ENCODE results near the gene TPD52L1.

TPD52L1 gene

DNA sequence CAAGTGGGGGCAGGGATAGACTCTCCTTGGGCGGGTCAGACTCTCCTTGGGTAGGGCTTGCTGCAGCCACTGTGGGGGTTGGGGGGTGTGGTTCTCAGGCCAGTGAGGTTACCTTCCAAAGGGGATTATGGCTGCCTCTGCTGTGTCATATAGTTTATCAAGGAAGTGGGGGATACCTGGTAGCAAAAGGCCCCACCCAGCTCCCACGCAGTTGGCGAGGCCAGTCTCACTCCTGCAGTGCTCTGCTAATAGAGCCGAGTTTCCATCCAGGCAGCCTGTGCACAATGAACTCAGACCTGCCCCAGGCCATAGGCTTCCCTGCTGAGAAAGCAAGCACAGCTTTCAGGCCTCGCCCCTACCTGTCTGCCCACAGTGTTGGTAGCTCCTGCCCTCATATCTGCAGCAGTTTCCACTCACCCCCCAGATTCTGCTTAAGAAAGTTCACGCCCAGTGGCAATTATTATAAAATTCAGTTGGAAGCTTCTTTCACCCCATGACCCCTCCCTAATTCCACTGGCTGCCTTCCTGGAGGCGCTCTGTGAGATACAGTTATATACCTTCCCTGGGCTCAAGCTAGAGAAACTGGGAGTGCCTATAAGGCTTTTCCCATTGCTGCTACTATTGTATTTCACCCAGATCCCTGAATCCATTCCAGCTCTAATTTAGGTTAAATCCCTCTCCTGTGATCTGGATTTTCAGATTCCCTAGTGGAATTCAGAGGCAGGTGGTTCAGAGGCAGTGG lies 92.1 kb downstream of the TPD52L1 start:
- no peaks in the 10 kb centered on the region for H3K4me1 ChIP-seq (ENCODE audit: control extremely low read depth in 1 of 4, control insufficient read depth in 4 of 4, insufficient read depth in 4 of 4, low read length in 3 of 4)
- ChIA-PET POLR2A (no interaction called here), CTCF (interaction anchor here (1.1 kb wide), 1 partner anchor 753 kb away, joined by 3 read pairs; no protein-coding TSS in a partner anchor)
- 98% methylated on average over 7 of the region's 7 CpGs for WGBS (ENCODE audit: insufficient coverage)
- no peak overlapping the region for H3K4me3 ChIP-seq (ENCODE audit: control insufficient read depth in 1 of 7, extremely low read depth in 1 of 7, insufficient read depth in 4 of 7, low read depth in 2 of 7, low read length in 6 of 7)
- no peak for DNase-seq
- no peaks in the 10 kb centered on the region for H3K36me3 ChIP-seq (ENCODE audit: control insufficient read depth in 4 of 4, insufficient read depth in 4 of 4, low read length in 3 of 4)
- H3K9me3 ChIP-seq (ENCODE audit: control extremely low read depth in 1 of 5, control insufficient read depth in 4 of 5, insufficient read depth in 2 of 5, low read depth in 1 of 5, low read length in 4 of 5), result peaks cover 2 to 10% (median 4%) of the 10 kb centered on the region in 5 experiments
- H3K27me3 ChIP-seq (replicated peaks in 2 of 5; ENCODE audit: control insufficient read depth in 4 of 5, insufficient read depth in 5 of 5, low read length in 4 of 5), result no peaks in the 10 kb centered on the region
- H3K27ac ChIP-seq (ENCODE audit: insufficient read depth in 1 of 2, low read depth in 1 of 2, low read length in 2 of 2, poor library complexity in 1 of 2, severe bottlenecking in 2 of 2), result no peak overlapping the region

DNA sequence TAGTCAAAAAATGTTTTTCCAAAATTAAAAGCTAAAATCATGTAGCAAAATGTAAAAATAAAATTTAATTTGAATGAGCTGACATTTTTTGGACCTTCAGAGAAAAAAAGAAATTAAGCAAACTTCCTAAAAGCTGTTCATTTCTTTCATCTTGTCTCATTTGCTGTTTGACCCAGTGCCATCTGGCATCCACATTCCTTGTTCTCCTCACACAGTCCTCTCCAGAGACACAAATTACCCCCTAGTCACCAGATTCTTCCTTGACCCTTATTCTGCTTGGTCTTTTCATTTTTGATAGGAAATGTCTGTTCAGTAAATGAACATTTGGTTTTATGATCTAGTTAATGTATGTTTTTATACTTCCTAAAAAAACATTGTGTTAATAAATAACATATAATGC lies 93.0 kb downstream of the TPD52L1 start:
- DNase-seq, result no peak
- CTCF ChIA-PET, result no interaction called here
- Histone ChIP-seq H3K9me3 (ENCODE audit: control extremely low read depth in 1 of 5, control insufficient read depth in 4 of 5, insufficient read depth in 2 of 5, low read depth in 1 of 5, low read length in 4 of 5) (peaks cover 0 to 8% (median 4%) of the 10 kb centered on the region in 5 experiments), H3K36me3 (ENCODE audit: control insufficient read depth in 4 of 4, insufficient read depth in 4 of 4, low read length in 3 of 4) (no peaks in the 10 kb centered on the region), H3K4me3 (ENCODE audit: control insufficient read depth in 1 of 7, extremely low read depth in 1 of 7, insufficient read depth in 4 of 7, low read depth in 2 of 7, low read length in 6 of 7) (no peak overlapping the region), H3K27ac (ENCODE audit: insufficient read depth in 1 of 2, low read depth in 1 of 2, low read length in 2 of 2, poor library complexity in 1 of 2, severe bottlenecking in 2 of 2) (no peak overlapping the region), H3K4me1 (ENCODE audit: control extremely low read depth in 1 of 4, control insufficient read depth in 4 of 4, insufficient read depth in 4 of 4, low read length in 3 of 4) (no peaks in the 10 kb centered on the region), H3K27me3 (replicated peaks in 2 of 5; ENCODE audit: control insufficient read depth in 4 of 5, insufficient read depth in 5 of 5, low read length in 4 of 5) (no peaks in the 10 kb centered on the region)
- POLR2A ChIA-PET, result no interaction called here

DNA sequence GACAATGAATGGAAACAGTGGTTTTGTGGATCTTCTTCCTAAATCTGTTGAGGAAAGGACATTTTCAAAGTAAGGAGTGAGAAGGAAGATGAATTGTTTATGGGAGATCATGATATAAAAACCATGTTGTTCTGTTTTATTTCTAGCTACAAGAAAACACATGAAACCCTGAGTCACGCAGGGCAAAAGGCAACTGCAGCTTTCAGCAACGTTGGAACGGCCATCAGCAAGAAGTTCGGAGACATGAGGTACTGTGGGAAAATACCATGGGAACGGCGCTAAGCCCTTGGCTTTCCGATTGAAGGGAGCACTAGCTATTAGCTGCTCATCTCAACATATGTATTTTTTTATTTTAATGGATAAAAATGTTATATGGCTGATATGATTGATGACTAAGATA lies 94.6 kb downstream of the TPD52L1 start:
- H3K9me3 ChIP-seq (ENCODE audit: control extremely low read depth in 1 of 5, control insufficient read depth in 4 of 5, insufficient read depth in 2 of 5, low read depth in 1 of 5, low read length in 4 of 5), result peaks cover 0 to 4% (median 0%) of the 10 kb centered on the region in 5 experiments
- 100% methylated on average over 1 of the region's 7 CpGs for whole genome bisulfite sequencing (ENCODE audit: insufficient coverage)
- no peaks in the 10 kb centered on the region for H3K36me3 ChIP-seq (ENCODE audit: control insufficient read depth in 4 of 4, insufficient read depth in 4 of 4, low read length in 3 of 4)
- H3K27me3 ChIP-seq (replicated peaks in 2 of 5; ENCODE audit: control insufficient read depth in 4 of 5, insufficient read depth in 5 of 5, low read length in 4 of 5), result no peaks in the 10 kb centered on the region
- H3K4me1 ChIP-seq (ENCODE audit: control extremely low read depth in 1 of 4, control insufficient read depth in 4 of 4, insufficient read depth in 4 of 4, low read length in 3 of 4), result no peaks in the 10 kb centered on the region
- CTCF ChIA-PET, result interaction anchor here (1.0 to 1.1 kb wide), 2 partner anchors 12 to 93 kb away, joined by 3 read pairs; no protein-coding TSS in a partner anchor
- POLR2A ChIA-PET, result no interaction called here
- H3K27ac ChIP-seq (ENCODE audit: insufficient read depth in 1 of 2, low read depth in 1 of 2, low read length in 2 of 2, poor library complexity in 1 of 2, severe bottlenecking in 2 of 2), result no peak overlapping the region
- no peak overlapping the region for H3K4me3 ChIP-seq (ENCODE audit: control insufficient read depth in 1 of 7, extremely low read depth in 1 of 7, insufficient read depth in 4 of 7, low read depth in 2 of 7, low read length in 6 of 7)
- no peak for DNase-seq

DNA sequence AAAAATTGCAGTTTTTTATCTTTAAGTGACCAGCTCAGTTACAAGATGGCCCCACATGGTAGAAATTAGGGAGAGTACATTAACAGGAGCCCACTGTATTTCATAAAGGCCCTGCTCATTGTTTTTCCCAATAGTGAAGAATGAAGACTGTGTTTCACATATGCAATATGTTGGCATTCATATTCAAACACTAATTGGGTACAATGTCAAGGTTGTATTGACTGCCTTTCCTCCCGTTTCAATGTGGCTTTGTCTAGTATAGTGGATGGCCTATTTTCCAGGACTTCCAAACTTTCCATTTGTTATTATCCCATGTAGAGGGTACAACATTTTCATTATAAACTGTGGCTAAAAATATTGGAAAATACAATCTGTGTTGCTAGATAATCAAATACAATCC lies 96.9 kb downstream of the TPD52L1 start:
- Histone ChIP-seq H3K36me3 (ENCODE audit: control insufficient read depth in 4 of 4, insufficient read depth in 4 of 4, low read length in 3 of 4) (no peaks in the 10 kb centered on the region), H3K4me3 (ENCODE audit: control insufficient read depth in 1 of 7, extremely low read depth in 1 of 7, insufficient read depth in 4 of 7, low read depth in 2 of 7, low read length in 6 of 7) (no peak overlapping the region), H3K27me3 (replicated peaks in 2 of 5; ENCODE audit: control insufficient read depth in 4 of 5, insufficient read depth in 5 of 5, low read length in 4 of 5) (no peaks in the 10 kb centered on the region), H3K9me3 (ENCODE audit: control extremely low read depth in 1 of 5, control insufficient read depth in 4 of 5, insufficient read depth in 2 of 5, low read depth in 1 of 5, low read length in 4 of 5) (no peaks in the 10 kb centered on the region), H3K4me1 (ENCODE audit: control extremely low read depth in 1 of 4, control insufficient read depth in 4 of 4, insufficient read depth in 4 of 4, low read length in 3 of 4) (no peaks in the 10 kb centered on the region), H3K27ac (ENCODE audit: insufficient read depth in 1 of 2, low read depth in 1 of 2, low read length in 2 of 2, poor library complexity in 1 of 2, severe bottlenecking in 2 of 2) (no peak overlapping the region)
- ChIA-PET CTCF (no interaction called here), POLR2A (interaction anchor here (0.5 kb wide), 1 partner anchor 1224 kb away, joined by 6 read pairs; no protein-coding TSS in a partner anchor)
- no CpG with 5 or more reads among the region's 1 CpG for WGBS (ENCODE audit: insufficient coverage)
- DNase-seq, result no peak

DNA sequence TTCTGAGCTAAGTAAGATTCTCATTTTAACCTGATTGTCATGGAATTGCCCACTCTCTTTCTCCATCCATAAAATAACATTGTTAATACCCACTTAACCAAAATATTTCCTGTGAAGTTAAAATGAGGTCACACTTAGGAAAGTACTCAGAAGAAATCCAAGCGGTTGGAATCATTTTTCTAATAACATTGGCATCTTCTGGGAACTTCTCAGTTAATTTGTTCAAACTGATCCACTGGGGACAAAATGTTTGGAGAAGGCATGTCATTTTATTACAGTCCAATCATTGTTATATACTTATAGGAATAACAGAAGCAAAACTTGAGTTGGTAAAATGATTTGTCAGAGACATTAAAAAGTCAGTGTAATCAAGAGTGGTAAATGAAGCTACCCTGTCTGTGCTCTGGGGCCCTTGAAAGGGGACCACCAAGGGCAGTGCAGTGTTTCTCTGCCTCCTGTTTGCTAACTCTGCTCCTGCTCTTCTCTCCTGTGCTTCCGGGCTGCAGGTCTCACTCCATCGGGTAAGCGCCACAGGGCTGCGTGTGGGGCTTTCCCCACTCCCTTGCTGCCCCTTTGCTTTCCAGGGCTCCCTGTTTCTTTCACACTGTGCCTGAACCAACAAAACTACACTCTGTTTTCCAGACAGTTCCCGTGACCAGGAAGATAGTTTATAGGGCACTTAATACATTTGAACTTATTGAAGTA lies 98.1 kb downstream of the TPD52L1 start:
- 93% methylated on average over 6 of the region's 6 CpGs for WGBS (ENCODE audit: insufficient coverage)
- Histone ChIP-seq H3K4me3 (ENCODE audit: control insufficient read depth in 1 of 7, extremely low read depth in 1 of 7, insufficient read depth in 4 of 7, low read depth in 2 of 7, low read length in 6 of 7) (no peak overlapping the region), H3K36me3 (ENCODE audit: control insufficient read depth in 4 of 4, insufficient read depth in 4 of 4, low read length in 3 of 4) (no peaks in the 10 kb centered on the region), H3K9me3 (ENCODE audit: control extremely low read depth in 1 of 5, control insufficient read depth in 4 of 5, insufficient read depth in 2 of 5, low read depth in 1 of 5, low read length in 4 of 5) (no peaks in the 10 kb centered on the region), H3K4me1 (ENCODE audit: control extremely low read depth in 1 of 4, control insufficient read depth in 4 of 4, insufficient read depth in 4 of 4, low read length in 3 of 4) (no peaks in the 10 kb centered on the region), H3K27me3 (replicated peaks in 2 of 5; ENCODE audit: control insufficient read depth in 4 of 5, insufficient read depth in 5 of 5, low read length in 4 of 5) (no peaks in the 10 kb centered on the region), H3K27ac (ENCODE audit: insufficient read depth in 1 of 2, low read depth in 1 of 2, low read length in 2 of 2, poor library complexity in 1 of 2, severe bottlenecking in 2 of 2) (no peak overlapping the region)
- ChIA-PET POLR2A (no interaction called here), CTCF (no interaction called here)
- DNase-seq, result no peak

DNA sequence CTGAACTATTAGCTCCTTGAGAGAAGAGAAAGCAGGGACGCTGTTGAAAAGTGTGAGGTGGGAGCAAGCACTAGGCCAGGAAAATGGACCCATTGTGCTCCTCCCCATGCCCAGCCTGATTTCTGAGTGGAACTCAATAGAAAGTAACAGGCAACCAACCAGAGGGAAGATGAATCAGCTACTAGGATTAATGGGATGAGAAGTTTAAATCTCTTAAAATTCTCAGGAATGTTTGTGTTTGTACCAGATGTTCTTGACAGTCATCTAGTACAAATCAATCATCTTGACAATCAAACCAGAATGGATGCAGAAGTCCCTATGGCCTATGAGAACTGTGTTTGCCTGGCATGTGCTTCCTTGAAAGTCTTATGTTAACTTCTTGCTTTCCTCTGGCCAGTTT lies 99.3 kb downstream of the TPD52L1 start:
- no peak overlapping the region for H3K4me3 ChIP-seq (ENCODE audit: control insufficient read depth in 1 of 7, extremely low read depth in 1 of 7, insufficient read depth in 4 of 7, low read depth in 2 of 7, low read length in 6 of 7)
- 89% methylated on average over 1 of the region's 1 CpG for WGBS (ENCODE audit: insufficient coverage)
- CTCF ChIA-PET, result no interaction called here

DNA sequence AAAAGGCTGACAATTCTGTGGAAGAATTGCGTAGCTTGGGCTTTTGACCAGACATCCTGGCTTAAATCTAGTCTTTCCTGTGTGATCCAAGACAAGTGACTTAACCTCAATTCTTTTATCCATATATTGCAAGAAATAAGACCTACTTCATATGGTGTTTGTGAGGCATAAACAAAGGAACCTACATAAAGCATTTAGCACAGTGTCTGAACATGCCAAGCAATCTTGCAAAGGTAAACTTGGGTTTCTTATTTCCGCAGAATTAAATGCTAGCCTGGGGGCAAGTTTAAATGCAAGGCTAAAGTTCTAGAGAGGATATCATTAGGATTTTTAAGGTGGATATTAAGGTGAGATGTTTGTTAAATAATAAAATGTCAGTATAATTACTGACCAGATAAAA lies 100.3 kb downstream of the TPD52L1 start:
- H3K27me3 ChIP-seq (replicated peaks in 2 of 5; ENCODE audit: control insufficient read depth in 4 of 5, insufficient read depth in 5 of 5, low read length in 4 of 5), result no peaks in the 10 kb centered on the region
- peaks cover 0 to 9% (median 0%) of the 10 kb centered on the region in 4 experiments for H3K4me1 ChIP-seq (ENCODE audit: control extremely low read depth in 1 of 4, control insufficient read depth in 4 of 4, insufficient read depth in 4 of 4, low read length in 3 of 4)
- no peaks in the 10 kb centered on the region for H3K36me3 ChIP-seq (ENCODE audit: control insufficient read depth in 4 of 4, insufficient read depth in 4 of 4, low read length in 3 of 4)
- no peaks in the 10 kb centered on the region for H3K9me3 ChIP-seq (ENCODE audit: control extremely low read depth in 1 of 5, control insufficient read depth in 4 of 5, insufficient read depth in 2 of 5, low read depth in 1 of 5, low read length in 4 of 5)
- 100% methylated on average over 2 of the region's 2 CpGs for WGBS (ENCODE audit: insufficient coverage)
- DNase-seq, result no peak
- ChIA-PET CTCF (no interaction called here), POLR2A (no interaction called here)
- H3K4me3 ChIP-seq (ENCODE audit: control insufficient read depth in 1 of 7, extremely low read depth in 1 of 7, insufficient read depth in 4 of 7, low read depth in 2 of 7, low read length in 6 of 7), result no peak overlapping the region
- no peak overlapping the region for H3K27ac ChIP-seq (ENCODE audit: insufficient read depth in 1 of 2, low read depth in 1 of 2, low read length in 2 of 2, poor library complexity in 1 of 2, severe bottlenecking in 2 of 2)

More for the DNA sequence above, 99.3 kb downstream of the TPD52L1 start:
- Histone ChIP-seq H3K4me1 (ENCODE audit: control extremely low read depth in 1 of 4, control insufficient read depth in 4 of 4, insufficient read depth in 4 of 4, low read length in 3 of 4) (no peaks in the 10 kb centered on the region), H3K27me3 (replicated peaks in 2 of 5; ENCODE audit: control insufficient read depth in 4 of 5, insufficient read depth in 5 of 5, low read length in 4 of 5) (no peaks in the 10 kb centered on the region), H3K27ac (ENCODE audit: insufficient read depth in 1 of 2, low read depth in 1 of 2, low read length in 2 of 2, poor library complexity in 1 of 2, severe bottlenecking in 2 of 2) (no peak overlapping the region), H3K9me3 (ENCODE audit: control extremely low read depth in 1 of 5, control insufficient read depth in 4 of 5, insufficient read depth in 2 of 5, low read depth in 1 of 5, low read length in 4 of 5) (no peaks in the 10 kb centered on the region), H3K36me3 (ENCODE audit: control insufficient read depth in 4 of 4, insufficient read depth in 4 of 4, low read length in 3 of 4) (no peaks in the 10 kb centered on the region)
- POLR2A ChIA-PET, result no interaction called here
- no peak for DNase-seq

Measured in common myeloid progenitor, CD34-positive (primary cell).